ENCODE results near the gene SMAP2. TPM values are rescaled to one million over a fixed set of nuclear protein-coding genes. Genes with fewer than 3 reads are reported as not detected.
A peak's percentile ranks its signal among the peaks of the same experiment; 100 is the strongest.

The SMAP2 gene
- total RNA-seq, 4 donors from 2014 or later: 36.7 to 55.2 (median 45.1) TPM

GRCh38 chr1:40435876-40436275 is 62.3 kb downstream of the SMAP2 start:
- no peak overlapping the region for H3K27ac ChIP-seq
- no peak for DNase-seq (ENCODE audit: low spot score in 2 of 2)
- TF ChIP-seq EP300 (IDR thresholded peaks at IDR 0.05) (no peak), CTCF (IDR thresholded peaks at IDR 0.05) (no peak), POLR2A (IDR thresholded peaks at IDR 0.05) (no peak)
- no peak overlapping the region for H3K4me3 ChIP-seq
- no peaks in the 10 kb centered on the region for H3K4me1 ChIP-seq
- no peaks in the 10 kb centered on the region for H3K27me3 ChIP-seq
- 85 to 87% methylated on average over 4 of the region's 4 CpGs for WGBS, 2 donors
- no peaks in the 10 kb centered on the region for H3K9me3 ChIP-seq
- H3K36me3 ChIP-seq: no peaks in the 10 kb centered on the region

- Histone ChIP-seq H3K4me1 (no peaks in the 10 kb centered on the region), H3K27me3 (no peaks in the 10 kb centered on the region), H3K4me3 (no peak overlapping the region), H3K9me3 (no peaks in the 10 kb centered on the region), H3K36me3 (no peaks in the 10 kb centered on the region), H3K27ac (no peak overlapping the region)
- 64 to 69% methylated on average over 3 of the region's 3 CpGs for WGBS, 2 donors
- peak in 1 of 2 donors; percentile 27 for DNase-seq (ENCODE audit: low spot score in 2 of 2)
- TF ChIP-seq EP300 (IDR thresholded peaks at IDR 0.05) (no peak), CTCF (IDR thresholded peaks at IDR 0.05) (peak; percentile 35 to 65 (median 53))
These were observed 65.0 kb downstream of the SMAP2 start for GRCh38 chr1:40438391-40439015.

GRCh38 chr1:40439247-40439646 is 65.7 kb downstream of the SMAP2 start:
- Histone ChIP-seq H3K27me3 (no peaks in the 10 kb centered on the region), H3K9me3 (no peaks in the 10 kb centered on the region), H3K27ac (no peak overlapping the region), H3K4me1 (no peaks in the 10 kb centered on the region), H3K36me3 (no peaks in the 10 kb centered on the region), H3K4me3 (no peak overlapping the region)
- no peak for TF ChIP-seq POLR2A (IDR thresholded peaks at IDR 0.05)
- no peak for TF ChIP-seq CTCF (IDR thresholded peaks at IDR 0.05)
- no peak for TF ChIP-seq EP300 (IDR thresholded peaks at IDR 0.05)
- WGBS, 2 donors: 87 to 91% methylated on average over 5 of the region's 5 CpGs
- DNase-seq (ENCODE audit: low spot score in 2 of 2): no peak

GRCh38 chr1:40449684-40450494 is 76.4 kb downstream of the SMAP2 start, which contains the start of gene ZFP69B:
ZFP69B (plus strand) TSS chr1:40450476; CDS start chr1:40450962, 486 bp downstream.
- 0% methylated on average over 18 to 44 of the region's 64 CpGs for WGBS, 2 donors
- Histone ChIP-seq H3K4me3 (peak within 1 kb of the TSS; percentile 46 to 74 (median 54)), H3K4me1 (peaks cover 0 to 15% (median 5%) of the 10 kb centered on the region in 4 donors), H3K36me3 (peaks cover 0 to 9% (median 0%) of the 10 kb centered on the region in 3 donors), H3K27me3 (no peaks in the 10 kb centered on the region), H3K9me3 (peaks cover 0 to 27% (median 0%) of the 10 kb centered on the region in 4 donors), H3K27ac (peak within 1 kb of the TSS in 3 of 4 donors; percentile 68 to 76 (median 72))
- DNase-seq (ENCODE audit: low spot score in 2 of 2): peak; percentile 62 to 71
- peak in 1 of 2 donors; percentile 23 for TF ChIP-seq POLR2A (IDR thresholded peaks at IDR 0.05)
- TF ChIP-seq CTCF (IDR thresholded peaks at IDR 0.05): peak in 2 of 5 experiments; percentile 14 to 24
- TF ChIP-seq EP300 (IDR thresholded peaks at IDR 0.05): peak in 1 of 2 donors; percentile 53
